ENCODE measurements around the gene PADI4. TPM values are rescaled to one million over a fixed set of nuclear protein-coding genes. Genes with fewer than 3 reads are reported as not detected.

PADI4 gene
- total and polyA plus RNA-seq, 12 donors, result 0.05 to 0.72 (median 0.27) TPM; not detected in 5

DNA sequence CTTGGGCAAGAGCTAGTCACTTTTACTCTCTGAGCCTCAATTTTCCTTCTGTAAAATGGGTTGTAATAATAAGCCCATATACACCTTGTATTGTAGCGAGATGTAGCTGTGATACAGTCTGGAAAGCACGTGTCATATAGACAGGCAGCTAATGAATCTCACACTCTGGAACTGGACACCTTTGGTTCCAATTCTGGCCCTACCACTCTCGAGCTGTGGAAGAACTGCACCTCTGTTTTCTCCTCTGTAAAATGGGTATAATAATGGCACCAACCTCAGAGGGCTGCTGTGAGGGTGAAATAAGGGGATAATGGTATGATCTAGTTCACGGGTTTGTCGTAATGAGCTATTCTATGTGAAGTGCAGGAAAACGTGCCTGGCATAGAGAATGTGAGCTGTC lies 668 bp upstream of the PADI4 start:
- WGBS, 4 donors, result 77 to 85% (median 80%) methylated on average over 6 of the region's 6 CpGs
- intact Hi-C loops (cut with DNase I), result no loop called here
- H3K36me3 ChIP-seq (replicated peaks in 1 of 2), result no peaks in the 10 kb centered on the region
- no peaks in the 10 kb centered on the region for H3K4me1 ChIP-seq (replicated peaks in 1 of 2)
- H3K27me3 ChIP-seq, result peaks cover 12% of the 10 kb centered on the region
- H3K9me3 ChIP-seq (replicated peaks in 1 of 3), result no peaks in the 10 kb centered on the region
- H3K4me3 ChIP-seq, result no peak overlapping the region
- DNase-seq, result no peak
- no peak overlapping the region for H3K27ac ChIP-seq
- TF ChIP-seq, protein P1, sequence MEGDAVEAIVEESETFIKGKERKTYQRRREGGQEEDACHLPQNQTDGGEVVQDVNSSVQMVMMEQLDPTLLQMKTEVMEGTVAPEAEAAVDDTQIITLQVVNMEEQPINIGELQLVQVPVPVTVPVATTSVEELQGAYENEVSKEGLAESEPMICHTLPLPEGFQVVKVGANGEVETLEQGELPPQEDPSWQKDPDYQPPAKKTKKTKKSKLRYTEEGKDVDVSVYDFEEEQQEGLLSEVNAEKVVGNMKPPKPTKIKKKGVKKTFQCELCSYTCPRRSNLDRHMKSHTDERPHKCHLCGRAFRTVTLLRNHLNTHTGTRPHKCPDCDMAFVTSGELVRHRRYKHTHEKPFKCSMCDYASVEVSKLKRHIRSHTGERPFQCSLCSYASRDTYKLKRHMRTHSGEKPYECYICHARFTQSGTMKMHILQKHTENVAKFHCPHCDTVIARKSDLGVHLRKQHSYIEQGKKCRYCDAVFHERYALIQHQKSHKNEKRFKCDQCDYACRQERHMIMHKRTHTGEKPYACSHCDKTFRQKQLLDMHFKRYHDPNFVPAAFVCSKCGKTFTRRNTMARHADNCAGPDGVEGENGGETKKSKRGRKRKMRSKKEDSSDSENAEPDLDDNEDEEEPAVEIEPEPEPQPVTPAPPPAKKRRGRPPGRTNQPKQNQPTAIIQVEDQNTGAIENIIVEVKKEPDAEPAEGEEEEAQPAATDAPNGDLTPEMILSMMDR (IDR thresholded peaks at IDR 0.05), result no peak
- TF ChIP-seq POLR2A (IDR thresholded peaks at IDR 0.05), result no peak

DNA sequence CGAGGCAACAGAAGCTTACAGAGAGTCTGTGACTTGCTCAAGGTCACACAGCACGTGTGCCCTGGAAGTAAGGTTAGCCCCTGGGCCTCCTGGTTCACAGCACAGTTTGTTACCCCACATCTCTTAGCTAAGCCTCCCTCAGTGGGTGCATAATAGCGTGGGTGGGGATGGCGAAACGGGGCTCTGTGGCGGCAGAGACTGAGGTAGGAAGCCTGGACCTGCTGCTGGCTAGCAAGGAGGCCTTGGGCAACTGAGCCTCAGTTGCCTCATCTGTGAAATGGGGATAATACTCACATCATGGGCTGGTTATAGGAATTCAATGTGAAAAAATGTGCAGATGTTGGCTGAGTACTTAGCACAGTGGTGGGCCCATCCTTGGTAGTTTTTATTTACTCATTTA lies 596 bp downstream of the PADI4 start:
- no peak overlapping the region for H3K27ac ChIP-seq
- no peaks in the 10 kb centered on the region for H3K4me1 ChIP-seq (replicated peaks in 1 of 2)
- intact Hi-C loops (cut with DNase I), result no loop called here
- no peak for DNase-seq
- H3K9me3 ChIP-seq (replicated peaks in 1 of 3), result no peaks in the 10 kb centered on the region
- H3K36me3 ChIP-seq (replicated peaks in 1 of 2), result no peaks in the 10 kb centered on the region
- H3K27me3 ChIP-seq, result peaks cover 15% of the 10 kb centered on the region
- WGBS, 4 donors, result 41 to 62% (median 56%) methylated on average over 5 to 6 of the region's 6 CpGs
- H3K4me3 ChIP-seq, result no peak overlapping the region
- TF ChIP-seq POLR2A (IDR thresholded peaks at IDR 0.05), result no peak
- TF ChIP-seq, protein P1 (IDR thresholded peaks at IDR 0.05), result no peak

DNA sequence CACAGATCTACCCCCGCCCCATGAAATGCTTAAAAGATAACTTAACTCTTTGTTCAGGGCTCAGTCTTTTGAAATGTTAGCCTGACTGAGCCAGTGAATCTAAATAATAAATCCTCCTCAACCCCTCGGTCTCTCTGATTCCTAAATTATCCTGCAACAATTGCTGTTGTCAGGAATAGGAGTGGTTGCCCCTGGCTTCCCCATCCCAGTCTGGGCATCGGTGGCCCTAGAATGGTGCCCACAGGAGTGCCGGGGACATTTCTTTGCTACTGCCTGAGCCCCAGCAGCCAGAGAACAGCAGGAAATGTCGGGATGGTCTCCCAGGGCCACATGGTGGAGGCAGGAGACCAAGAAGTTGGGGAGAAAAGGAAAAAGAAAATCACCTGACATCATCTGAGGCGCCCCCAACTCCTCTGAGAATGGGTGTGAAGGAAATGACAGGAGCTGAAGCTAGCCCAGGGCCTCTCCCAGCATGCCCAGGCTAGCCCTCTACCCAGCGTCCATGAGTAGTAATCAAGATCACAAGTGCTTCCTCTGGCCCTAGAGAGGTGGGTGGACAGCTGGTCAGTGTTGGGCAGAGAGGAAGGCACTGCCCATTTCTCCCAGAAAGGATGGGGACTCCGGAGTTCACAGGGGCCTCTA lies 1.6 kb downstream of the PADI4 start:
- no peaks in the 10 kb centered on the region for H3K36me3 ChIP-seq (replicated peaks in 1 of 2)
- H3K4me1 ChIP-seq (replicated peaks in 1 of 2), result no peaks in the 10 kb centered on the region
- H3K4me3 ChIP-seq, result no peak overlapping the region
- DNase-seq, result no peak
- H3K9me3 ChIP-seq (replicated peaks in 1 of 3), result no peaks in the 10 kb centered on the region
- H3K27me3 ChIP-seq, result peaks cover 15% of the 10 kb centered on the region
- TF ChIP-seq, protein P1 (IDR thresholded peaks at IDR 0.05), result no peak
- no peak for TF ChIP-seq POLR2A (IDR thresholded peaks at IDR 0.05)
- intact Hi-C loops (cut with DNase I), result no loop called here
- no peak overlapping the region for H3K27ac ChIP-seq
- 45 to 64% (median 55%) methylated on average over 8 of the region's 8 CpGs for WGBS, 4 donors

DNA sequence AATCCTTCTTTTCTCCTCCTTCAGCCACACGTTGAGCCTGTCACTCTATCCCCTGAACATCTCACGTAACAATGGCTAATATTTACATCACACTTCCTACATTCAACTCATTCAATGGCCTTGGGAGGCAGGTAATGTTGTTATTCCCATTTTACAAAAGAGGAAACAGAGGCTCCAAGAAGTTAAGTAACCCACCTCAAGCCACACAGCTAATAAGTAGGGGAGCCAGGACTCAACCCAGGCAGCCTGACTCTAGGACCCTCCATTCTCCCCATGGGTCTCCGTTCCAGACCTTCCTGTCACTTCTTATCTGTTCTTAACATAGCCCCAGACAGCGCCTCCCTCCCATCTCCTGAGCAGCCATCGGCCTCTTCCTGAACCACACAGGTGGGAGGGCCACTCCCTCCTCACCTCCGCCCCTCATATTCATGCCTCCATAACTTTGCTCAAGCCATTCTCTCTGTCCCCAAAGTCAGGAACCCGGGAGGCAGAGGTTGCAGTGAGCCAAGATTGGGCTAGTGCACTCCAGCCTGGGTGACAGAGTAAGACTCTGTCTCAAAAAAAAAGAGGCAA lies 2.2 kb downstream of the PADI4 start:
- TF ChIP-seq, protein P1 (IDR thresholded peaks at IDR 0.05), result no peak
- no peak for TF ChIP-seq POLR2A (IDR thresholded peaks at IDR 0.05)
- no peaks in the 10 kb centered on the region for H3K9me3 ChIP-seq (replicated peaks in 1 of 3)
- peaks cover 15% of the 10 kb centered on the region for H3K27me3 ChIP-seq
- H3K4me1 ChIP-seq (replicated peaks in 1 of 2), result no peaks in the 10 kb centered on the region
- intact Hi-C loops (cut with DNase I), result no loop called here
- H3K27ac ChIP-seq, result no peak overlapping the region
- WGBS, 4 donors, result 65 to 76% (median 69%) methylated on average over 7 of the region's 7 CpGs
- H3K36me3 ChIP-seq (replicated peaks in 1 of 2), result no peaks in the 10 kb centered on the region
- no peak overlapping the region for H3K4me3 ChIP-seq
- DNase-seq, result no peak
